Subcutaneous adipose tissue (tissue), 4 donors: ENCODE measurements around the gene KIF7. TPM values are rescaled to one million over a fixed set of nuclear protein-coding genes. Genes with fewer than 3 reads are reported as not detected.

Experiments
- total RNA-seq, 4 donors: library from RNA; depleted of rRNA; stranded (reverse); fragments of >200 nt; gene quantifications; one replicate each; pipeline ENCODE4 v1.1.0, GENCODE V29; 2016
- TF ChIP-seq, protein P1 (sequence below): fragments of 450-650 bp; IDR thresholded peaks from one replicate; pipeline ENCODE4 v1.5.1; 2016; ENCODE audit warnings: low read depth, mild to moderate bottlenecking, control low read depth, antibody characterized with exemption, moderate library complexity

KIF7 gene
- total RNA-seq, 4 donors from 2014 or later: 9.0 to 10.0 (median 9.3) TPM

DNA sequence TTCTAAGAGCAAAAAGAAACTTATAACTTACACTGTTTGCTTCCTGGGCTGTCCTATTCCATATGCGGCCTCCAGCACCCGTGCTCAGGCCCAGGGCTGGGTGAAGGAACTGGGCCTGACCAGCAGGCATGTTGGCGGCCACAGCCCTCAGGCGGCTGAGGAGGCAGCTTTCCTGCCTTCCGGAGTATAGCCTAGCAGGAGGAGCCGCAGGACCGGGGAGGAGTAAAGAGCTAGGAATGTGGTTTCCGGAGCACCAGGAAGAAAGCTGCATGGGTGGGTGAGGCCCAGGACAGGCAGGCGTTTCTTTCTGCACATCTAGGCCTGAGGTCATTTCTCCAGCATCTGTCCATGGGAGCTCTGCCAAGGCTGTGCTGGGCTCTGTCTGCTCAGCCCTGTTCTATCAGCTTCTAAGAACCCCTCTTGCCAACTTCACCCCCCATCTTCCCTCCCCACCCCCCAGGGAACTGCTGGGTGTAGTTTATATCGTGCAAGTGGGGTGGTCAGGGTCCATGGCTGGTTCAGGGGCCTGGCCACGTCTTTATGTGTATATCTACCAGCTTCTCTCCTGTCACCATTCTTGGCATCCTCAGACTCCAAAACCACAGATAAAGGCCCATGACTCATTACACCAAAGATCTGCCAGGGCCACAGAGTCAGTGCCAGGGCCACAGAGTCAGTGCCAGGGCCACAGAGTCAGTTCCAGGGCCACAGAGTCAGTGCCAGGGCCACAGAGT is 7.8 kb upstream of the KIF7 start:
- TF ChIP-seq, protein P1, sequence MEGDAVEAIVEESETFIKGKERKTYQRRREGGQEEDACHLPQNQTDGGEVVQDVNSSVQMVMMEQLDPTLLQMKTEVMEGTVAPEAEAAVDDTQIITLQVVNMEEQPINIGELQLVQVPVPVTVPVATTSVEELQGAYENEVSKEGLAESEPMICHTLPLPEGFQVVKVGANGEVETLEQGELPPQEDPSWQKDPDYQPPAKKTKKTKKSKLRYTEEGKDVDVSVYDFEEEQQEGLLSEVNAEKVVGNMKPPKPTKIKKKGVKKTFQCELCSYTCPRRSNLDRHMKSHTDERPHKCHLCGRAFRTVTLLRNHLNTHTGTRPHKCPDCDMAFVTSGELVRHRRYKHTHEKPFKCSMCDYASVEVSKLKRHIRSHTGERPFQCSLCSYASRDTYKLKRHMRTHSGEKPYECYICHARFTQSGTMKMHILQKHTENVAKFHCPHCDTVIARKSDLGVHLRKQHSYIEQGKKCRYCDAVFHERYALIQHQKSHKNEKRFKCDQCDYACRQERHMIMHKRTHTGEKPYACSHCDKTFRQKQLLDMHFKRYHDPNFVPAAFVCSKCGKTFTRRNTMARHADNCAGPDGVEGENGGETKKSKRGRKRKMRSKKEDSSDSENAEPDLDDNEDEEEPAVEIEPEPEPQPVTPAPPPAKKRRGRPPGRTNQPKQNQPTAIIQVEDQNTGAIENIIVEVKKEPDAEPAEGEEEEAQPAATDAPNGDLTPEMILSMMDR: no peak

DNA sequence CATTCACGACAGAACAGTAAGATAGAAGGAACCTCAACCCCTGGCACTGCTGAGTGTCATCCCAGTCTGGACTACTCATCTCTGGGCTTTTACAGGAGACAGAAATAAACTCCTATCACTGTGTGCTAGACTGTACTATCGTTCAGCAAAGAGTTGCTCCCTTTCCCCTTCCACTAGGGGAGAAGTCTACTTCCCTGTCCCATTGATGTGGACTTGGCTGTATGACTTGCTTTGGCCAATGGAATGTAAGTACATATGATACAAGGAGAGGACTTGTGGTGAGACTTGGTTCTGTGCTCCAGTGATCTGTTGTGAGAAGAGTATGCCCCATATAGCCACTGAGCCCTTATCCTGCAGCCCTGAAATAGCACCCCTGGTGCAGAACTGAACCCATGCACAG is 5.3 kb upstream of the KIF7 start:
- TF ChIP-seq, protein P1: no peak

DNA sequence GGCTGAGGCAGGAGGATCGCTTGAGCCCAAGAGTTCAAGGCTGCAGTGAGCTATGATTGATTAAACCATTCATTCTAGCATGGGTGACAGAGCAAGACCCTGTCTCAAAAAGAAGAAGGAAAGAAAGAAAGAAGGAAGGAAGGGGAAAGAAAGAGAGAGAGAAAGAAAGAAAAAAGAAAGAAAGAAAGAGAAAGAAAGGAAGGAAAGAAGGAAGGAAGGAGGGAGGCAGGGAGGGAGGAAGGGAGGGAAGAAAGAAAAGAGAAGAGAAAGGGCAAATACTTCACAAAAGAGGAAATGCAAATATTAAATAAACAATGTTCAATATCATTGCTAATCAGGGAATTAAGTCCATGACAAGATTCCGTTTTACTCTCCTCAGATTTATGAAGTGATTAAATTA is 4.0 kb upstream of the KIF7 start:
- TF ChIP-seq, protein P1: no peak

DNA sequence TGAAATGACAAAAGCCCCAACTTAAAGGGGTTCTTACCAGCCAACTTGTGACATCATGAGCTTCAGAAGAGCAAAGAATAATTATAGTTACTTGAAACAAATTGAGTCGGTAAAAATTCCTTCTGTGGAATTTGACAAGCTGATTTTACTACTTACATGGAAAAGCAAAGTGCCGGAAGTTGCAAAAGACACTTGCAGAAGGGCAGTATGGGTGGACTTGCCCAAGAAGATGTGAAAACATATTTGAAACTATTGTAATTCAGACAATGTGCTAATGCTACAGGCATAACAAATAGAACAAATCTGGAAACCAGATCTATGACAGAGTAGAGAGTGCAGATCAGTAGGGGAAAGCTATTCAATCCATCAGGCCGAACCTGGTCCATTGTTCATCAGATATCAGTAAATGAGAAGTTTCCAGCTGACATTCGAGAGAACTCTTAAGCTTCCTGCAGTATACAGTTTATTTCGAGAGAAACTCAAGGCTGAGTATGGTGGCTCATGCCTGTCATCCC is 2.5 kb upstream of the KIF7 start:
- TF ChIP-seq, protein P1: no peak

DNA sequence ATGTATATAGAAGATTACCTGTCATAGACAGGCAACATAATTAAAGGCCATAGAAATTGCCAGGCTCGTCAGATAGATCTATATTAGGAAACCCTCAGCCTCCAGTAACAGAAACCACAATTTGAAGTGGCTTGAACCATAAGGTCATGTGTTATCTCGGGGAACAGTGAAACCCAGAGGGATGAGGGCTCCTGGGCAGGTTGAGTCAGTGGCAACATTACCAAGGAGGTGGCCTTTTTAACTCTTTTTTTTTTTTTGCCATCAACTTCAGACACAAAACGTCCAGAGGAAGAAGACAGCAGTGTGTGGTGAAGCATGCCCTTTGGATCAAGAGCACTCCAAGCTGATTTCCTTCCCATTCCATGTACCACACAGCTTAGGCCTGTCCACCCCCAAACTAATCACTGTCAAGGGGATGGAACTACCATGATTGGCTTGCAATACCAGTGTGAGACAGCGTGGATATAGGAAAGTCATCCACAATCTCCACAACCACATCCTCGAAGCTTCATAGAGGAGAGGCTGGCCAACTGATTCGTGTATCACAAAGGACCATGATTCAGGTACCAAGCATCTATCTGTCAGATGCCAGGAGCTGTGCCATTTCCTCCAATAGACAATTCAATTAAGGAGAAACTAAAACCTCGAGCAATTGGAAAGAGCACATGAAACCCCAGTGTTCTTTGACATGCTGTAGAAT is 999 bp upstream of the KIF7 start:
- TF ChIP-seq, protein P1: no peak

DNA sequence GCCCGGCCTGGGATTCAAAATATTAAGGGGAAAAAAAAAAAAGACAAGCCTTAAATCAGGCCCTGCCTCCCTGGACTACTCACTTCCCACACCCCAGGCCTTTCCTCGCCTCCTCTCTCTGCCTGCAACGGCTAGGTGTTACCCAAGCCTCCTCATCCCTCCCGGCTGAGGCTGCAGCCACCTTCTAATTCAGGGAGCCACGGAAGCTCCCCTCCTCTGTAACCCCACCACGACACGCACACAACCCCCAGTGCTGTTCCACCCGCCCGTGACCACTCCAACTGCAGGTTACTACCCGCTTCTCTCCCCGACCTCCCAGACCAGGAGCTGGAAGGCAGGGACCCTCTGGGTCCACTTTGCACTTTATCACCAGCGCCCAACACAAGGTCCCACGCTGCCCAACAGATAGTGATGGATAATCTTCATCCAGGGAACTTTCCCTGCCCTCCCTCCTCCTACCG is 936 bp downstream of the KIF7 start:
- TF ChIP-seq, protein P1: no peak

DNA sequence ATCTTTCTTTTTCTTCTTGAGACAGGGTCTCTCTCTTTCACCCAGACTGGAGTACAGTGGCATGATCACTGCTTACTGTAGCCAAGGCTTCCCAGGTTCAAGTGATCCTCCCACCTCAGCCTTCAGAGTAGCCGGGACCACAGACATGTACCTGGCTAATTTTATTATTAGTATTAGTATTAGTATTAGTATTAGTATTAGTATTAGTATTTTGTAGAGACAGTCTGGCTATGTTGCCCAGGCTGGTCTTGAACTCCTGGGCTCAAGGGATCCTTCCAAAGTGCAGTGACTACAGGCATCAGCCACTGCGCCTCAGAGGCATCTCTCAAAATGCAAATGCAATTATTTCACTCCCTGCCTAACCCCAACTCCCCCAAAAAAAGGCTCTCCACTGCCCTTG is 1.7 kb downstream of the KIF7 start:
- TF ChIP-seq, protein P1: no peak
